K562 (cell line): ENCODE data around the gene EVA1B. TPM values are rescaled to one million over a fixed set of nuclear protein-coding genes. Genes with fewer than 3 reads are reported as not detected.

ENCODE experiments used
- GATAD2A ChIP-seq: fragments of 450-650 bp; IDR thresholded peaks from 2 replicates; pipeline ENCODE4 v1.6.1; 2017
- JUN ChIP-seq, 2 experiments: sonication (generic) in 1 of 2; formaldehyde crosslinking in 1 of 2; IDR thresholded peaks; 2 replicates each; pipeline versions ENCODE4 v1.6.1 to v1.8.0; 2012 to 2022; ENCODE audit warnings: borderline replicate concordance in 2 of 2, mild to moderate bottlenecking in 2 of 2, improper control_type of control experiment in 1 of 2, low read depth in 1 of 2, low read length in 1 of 2, missing genetic modification reagents in 1 of 2
- NCOA4 ChIP-seq: fragments of 450-650 bp; IDR thresholded peaks from 2 replicates; pipeline ENCODE4 v1.6.1; 2018; ENCODE audit warnings: mild to moderate bottlenecking; ENCODE audit not compliant: partially characterized antibody
- NCOA6 ChIP-seq: fragments of 450-650 bp; IDR thresholded peaks from 2 replicates; pipeline ENCODE4 v1.6.1; 2017; ENCODE audit warnings: mild to moderate bottlenecking
- NFYB ChIP-seq: IDR thresholded peaks from 2 replicates; pipeline ENCODE4 v1.6.1; 2011; ENCODE audit warnings: mild to moderate bottlenecking, moderate library complexity; ENCODE audit not compliant: insufficient read length; ENCODE audit errors: extremely low read depth
- RBM15 ChIP-seq: fragments of 200-400 bp; formaldehyde crosslinking; IDR thresholded peaks from 2 replicates; pipeline ENCODE4 v1.6.1; 2018; ENCODE audit warnings: mild to moderate bottlenecking, low read length, moderate library complexity; ENCODE audit not compliant: insufficient read depth
- TCF7L2 ChIP-seq: fragments of 150-350 bp; IDR thresholded peaks from 2 replicates; pipeline ENCODE4 v1.6.1; 2016; ENCODE audit warnings: low read depth, mild to moderate bottlenecking, low read length, moderate library complexity
- TFAP4 ChIP-seq: sonication (generic); formaldehyde crosslinking; IDR thresholded peaks from 2 replicates; pipeline ENCODE4 v1.8.0; 2022; ENCODE audit warnings: missing genetic modification reagents, mild to moderate bottlenecking, moderate library complexity, borderline replicate concordance
- THRAP3 ChIP-seq: fragments of 450-650 bp; IDR thresholded peaks from 2 replicates; pipeline ENCODE4 v1.6.1; 2016; ENCODE audit warnings: mild to moderate bottlenecking, inconsistent platforms, borderline replicate concordance
- ZBTB17 ChIP-seq: fragments of 450-650 bp; formaldehyde crosslinking; IDR thresholded peaks from 2 replicates; pipeline ENCODE4 v1.4.0; 2020; ENCODE audit warnings: mild to moderate bottlenecking
- ZBTB43 ChIP-seq: sonication (generic); formaldehyde crosslinking; IDR thresholded peaks from 2 replicates; pipeline ENCODE4 v1.8.0; 2023; ENCODE audit warnings: mild to moderate bottlenecking, missing genetic modification reagents
- ZNF175 ChIP-seq: fragments of 200-800 bp; sonication (Bioruptor generic); IDR thresholded peaks from 2 replicates; pipeline ENCODE4 v1.6.1; 2016; ENCODE audit warnings: low read depth, mild to moderate bottlenecking, missing genetic modification characterization, missing compliant biosample characterization
- polyA plus RNA-seq, 8 experiments: library from polyadenylated mRNA; depleted of rRNA in 4 of 8; stranded (reverse) in 5 of 8; unstranded in 3 of 8; fragments of >200 nt; fragmentation: Nextera tagmentation in 2 of 8; fragmentation: Illumina TruSeq in 1 of 8; extraction: Ambion mirVana in 2 of 8; extraction: Trizol in 1 of 8; gene quantifications; 2 replicates each; pipeline versions ENCODE4 v1.2.1 to v1.2.3, GENCODE V29; 2011 to 2014; ENCODE audit warnings: inconsistent platforms in 1 of 8, missing spikeins in 1 of 8
- total RNA-seq, 7 experiments: library from RNA; depleted of rRNA in 6 of 7; stranded (reverse); fragments of >200 nt in 6 of 7; fragmentation: Illumina TruSeq in 2 of 7; extraction: Trizol in 2 of 7; gene quantifications; 2 replicates each; pipeline versions ENCODE4 v1.2.1 to v1.2.3, GENCODE V29; 2011 to 2021; ENCODE audit warnings: low replicate concordance in 1 of 7
- TF ChIP-seq, protein P1 (sequence below): fragments of 450-650 bp; formaldehyde crosslinking; conservative IDR thresholded peaks from 2 replicates; pipeline ENCODE4 v1.4.0; 2022; ENCODE audit warnings: mild to moderate bottlenecking, missing genetic modification characterization
- TF ChIP-seq, protein P2 (sequence below), 2 experiments: fragments of 450-650 bp; IDR thresholded peaks; 2 replicates each; pipeline ENCODE4 v1.6.1; 2016; ENCODE audit warnings: mild to moderate bottlenecking in 2 of 2, borderline replicate concordance in 1 of 2, low read depth in 1 of 2, moderate library complexity in 1 of 2

EVA1B gene
- total and polyA plus RNA-seq, 9 of the 15 experiments (the other 6 are each of a cell fraction or from before 2014, with no cell fraction given) = 0.08 to 65.7 (median 2.4) TPM

GRCh38 chr1:36306902-36307456 is 16.5 kb downstream of the EVA1B start (continued):
- TF ChIP-seq TFAP4 (CRISPR knock-in tag) (peak; percentile 40; the same call in 1 of the 2 replicates), NCOA4 (peak; percentile 25), NCOA6 (no peak), THRAP3 (no peak), JUN (IDR thresholded peaks at IDR 0.05; ENCODE audit: borderline replicate concordance, low read depth, low read length) (no peak), JUN (CRISPR knock-in tag; IDR thresholded peaks at IDR 0.05; ENCODE audit: borderline replicate concordance) (no peak), ZNF175 (CRISPR knock-in tag) (no peak), ZBTB17 (CRISPR knock-in tag) (peak; percentile 61; the same call in 1 of the 2 replicates), GATAD2A (no peak), ZBTB43 (CRISPR knock-in tag) (no peak), TCF7L2 (no peak), RBM15 (no peak), NFYB (peak; percentile 87)
- TF ChIP-seq, protein P1, sequence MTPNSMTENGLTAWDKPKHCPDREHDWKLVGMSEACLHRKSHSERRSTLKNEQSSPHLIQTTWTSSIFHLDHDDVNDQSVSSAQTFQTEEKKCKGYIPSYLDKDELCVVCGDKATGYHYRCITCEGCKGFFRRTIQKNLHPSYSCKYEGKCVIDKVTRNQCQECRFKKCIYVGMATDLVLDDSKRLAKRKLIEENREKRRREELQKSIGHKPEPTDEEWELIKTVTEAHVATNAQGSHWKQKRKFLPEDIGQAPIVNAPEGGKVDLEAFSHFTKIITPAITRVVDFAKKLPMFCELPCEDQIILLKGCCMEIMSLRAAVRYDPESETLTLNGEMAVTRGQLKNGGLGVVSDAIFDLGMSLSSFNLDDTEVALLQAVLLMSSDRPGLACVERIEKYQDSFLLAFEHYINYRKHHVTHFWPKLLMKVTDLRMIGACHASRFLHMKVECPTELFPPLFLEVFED (CRISPR knock-in tag) = 0 out of 2 replicates have a peak, but pooled peaks have one; percentile 77
- TF ChIP-seq, protein P2, sequence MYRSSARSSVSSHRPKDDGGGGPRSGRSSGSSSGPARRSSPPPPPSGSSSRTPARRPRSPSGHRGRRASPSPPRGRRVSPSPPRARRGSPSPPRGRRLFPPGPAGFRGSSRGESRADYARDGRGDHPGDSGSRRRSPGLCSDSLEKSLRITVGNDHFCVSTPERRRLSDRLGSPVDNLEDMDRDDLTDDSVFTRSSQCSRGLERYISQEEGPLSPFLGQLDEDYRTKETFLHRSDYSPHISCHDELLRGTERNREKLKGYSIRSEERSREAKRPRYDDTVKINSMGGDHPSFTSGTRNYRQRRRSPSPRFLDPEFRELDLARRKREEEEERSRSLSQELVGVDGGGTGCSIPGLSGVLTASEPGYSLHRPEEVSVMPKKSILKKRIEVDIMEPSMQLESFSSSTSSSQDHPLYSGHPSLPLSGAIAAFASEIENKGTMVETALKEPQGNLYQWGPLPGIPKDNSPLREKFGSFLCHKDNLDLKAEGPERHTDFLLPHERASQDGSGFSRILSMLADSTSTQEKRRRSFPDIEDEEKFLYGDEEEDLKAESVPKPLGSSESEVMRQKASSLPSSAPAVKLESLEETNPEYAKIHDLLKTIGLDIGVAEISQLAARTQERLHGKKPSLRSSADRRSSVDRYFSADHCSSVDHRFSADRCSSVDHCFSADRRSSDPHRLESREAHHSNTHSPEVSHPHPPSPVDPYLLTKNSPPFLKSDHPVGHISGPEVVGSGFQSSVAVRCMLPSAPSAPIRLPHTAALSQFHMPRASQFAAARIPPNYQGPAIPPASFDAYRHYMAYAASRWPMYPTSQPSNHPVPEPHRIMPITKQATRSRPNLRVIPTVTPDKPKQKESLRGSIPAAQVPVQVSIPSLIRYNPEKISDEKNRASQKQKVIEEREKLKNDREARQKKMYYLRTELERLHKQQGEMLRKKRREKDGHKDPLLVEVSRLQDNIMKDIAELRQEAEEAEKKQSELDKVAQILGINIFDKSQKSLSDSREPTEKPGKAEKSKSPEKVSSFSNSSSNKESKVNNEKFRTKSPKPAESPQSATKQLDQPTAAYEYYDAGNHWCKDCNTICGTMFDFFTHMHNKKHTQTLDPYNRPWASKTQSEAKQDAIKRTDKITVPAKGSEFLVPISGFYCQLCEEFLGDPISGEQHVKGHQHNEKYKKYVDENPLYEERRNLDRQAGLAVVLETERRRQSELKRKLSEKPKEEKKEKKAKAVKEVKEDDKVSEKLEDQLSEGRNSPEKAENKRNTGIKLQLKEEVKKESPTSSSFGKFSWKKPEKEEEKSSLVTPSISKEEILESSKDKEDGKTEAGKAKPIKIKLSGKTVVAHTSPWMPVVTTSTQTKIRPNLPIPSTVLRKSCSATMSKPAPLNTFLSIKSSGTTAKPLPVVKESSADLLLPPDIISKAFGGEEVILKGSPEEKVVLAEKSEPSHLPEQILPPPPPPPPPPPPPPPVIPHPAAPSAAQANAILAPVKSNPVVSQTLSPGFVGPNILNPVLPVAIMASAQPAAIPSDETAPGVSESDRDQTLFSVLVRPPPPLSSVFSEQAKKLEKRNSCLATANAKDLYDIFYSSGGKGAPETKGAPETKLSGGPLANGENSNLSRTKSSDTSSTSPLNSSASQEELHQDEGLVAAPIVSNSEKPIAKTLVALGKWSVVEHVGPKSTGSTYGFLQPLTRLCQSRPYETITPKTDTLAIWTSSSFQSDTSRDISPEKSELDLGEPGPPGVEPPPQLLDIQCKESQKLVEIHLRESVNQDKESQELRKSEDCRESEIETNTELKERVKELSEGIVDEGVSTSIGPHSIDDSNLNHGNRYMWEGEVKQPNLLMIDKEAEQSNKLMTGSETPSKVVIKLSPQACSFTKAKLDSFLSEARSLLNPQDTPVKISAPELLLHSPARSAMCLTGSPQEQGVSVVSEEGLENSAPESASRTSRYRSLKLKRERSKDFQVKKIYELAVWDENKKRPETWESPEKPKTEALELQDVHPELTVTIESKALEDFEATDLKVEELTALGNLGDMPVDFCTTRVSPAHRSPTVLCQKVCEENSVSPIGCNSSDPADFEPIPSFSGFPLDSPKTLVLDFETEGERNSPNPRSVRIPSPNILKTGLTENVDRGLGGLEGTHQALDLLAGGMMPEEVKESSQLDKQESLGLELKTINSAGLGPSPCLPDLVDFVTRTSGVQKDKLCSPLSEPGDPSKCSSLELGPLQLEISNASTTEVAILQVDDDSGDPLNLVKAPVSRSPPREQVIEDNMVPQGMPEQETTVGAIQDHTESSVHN (IDR thresholded peaks at IDR 0.05; ENCODE audit: borderline replicate concordance in 1 of 2, low read depth in 1 of 2) = no peak
